WTC11 (cell line): ENCODE measurements around the gene PRKCB.

Experiments used
- ESRRA ChIP-seq: sonication (generic); formaldehyde crosslinking; IDR thresholded peaks from 2 replicates; pipeline ENCODE4 v1.8.1; 2022; ENCODE audit warnings: mild to moderate bottlenecking, missing genetic modification reagents, borderline replicate concordance
- FOXK1 ChIP-seq: sonication (generic); formaldehyde crosslinking; IDR thresholded peaks from 2 replicates; pipeline ENCODE4 v1.8.0; 2022; ENCODE audit warnings: mild to moderate bottlenecking, moderate library complexity, missing genetic modification reagents
- FOXP1 ChIP-seq: sonication (generic); formaldehyde crosslinking; IDR thresholded peaks from 2 replicates; pipeline ENCODE4 v1.8.0; 2022; ENCODE audit warnings: missing genetic modification reagents, mild to moderate bottlenecking, moderate library complexity, borderline replicate concordance
- RORB ChIP-seq: fragments of 250-450 bp; sonication (Bioruptor Pico); IDR thresholded peaks from 2 replicates; pipeline ENCODE4 v1.9.0; 2021; ENCODE audit warnings: mild to moderate bottlenecking
- TCF7 ChIP-seq: sonication (generic); formaldehyde crosslinking; IDR thresholded peaks from 2 replicates; pipeline ENCODE4 v1.8.0; 2022; ENCODE audit warnings: mild to moderate bottlenecking, low read depth, missing genetic modification reagents, moderate library complexity
- ZNF121 ChIP-seq: sonication (generic); formaldehyde crosslinking; IDR thresholded peaks from 2 replicates; pipeline ENCODE4 v1.8.0; 2023; ENCODE audit warnings: missing genetic modification reagents
- TF ChIP-seq, protein P1 (sequence below): sonication (generic); formaldehyde crosslinking; IDR thresholded peaks from 2 replicates; pipeline ENCODE4 v1.8.1; 2022; ENCODE audit warnings: mild to moderate bottlenecking, missing genetic modification reagents, moderate library complexity, borderline replicate concordance
- TF ChIP-seq, protein P2 (sequence below): fragments of 200-600 bp; IDR thresholded peaks from 2 replicates; pipeline ENCODE4 v1.8.0; 2022; ENCODE audit warnings: antibody characterized with exemption
- TF ChIP-seq, protein P3 (sequence below): sonication (generic); formaldehyde crosslinking; IDR thresholded peaks from 2 replicates; pipeline ENCODE4 v1.8.0; 2022; ENCODE audit warnings: mild to moderate bottlenecking, missing genetic modification reagents
- TF ChIP-seq, protein P4 (sequence below): sonication (generic); formaldehyde crosslinking; IDR thresholded peaks from 2 replicates; pipeline ENCODE4 v1.8.1; 2022; ENCODE audit warnings: low read depth, mild to moderate bottlenecking, moderate library complexity, missing genetic modification reagents, borderline replicate concordance
- TF ChIP-seq, protein P5 (sequence below): sonication (generic); formaldehyde crosslinking; conservative IDR thresholded peaks from 2 replicates; pipeline ENCODE4 v1.8.1; 2022; ENCODE audit warnings: mild to moderate bottlenecking, missing genetic modification reagents
- TF ChIP-seq, protein P6 (sequence below): sonication (generic); formaldehyde crosslinking; IDR thresholded peaks from 2 replicates; pipeline ENCODE4 v1.8.0; 2023; ENCODE audit warnings: missing genetic modification reagents

DNA sequence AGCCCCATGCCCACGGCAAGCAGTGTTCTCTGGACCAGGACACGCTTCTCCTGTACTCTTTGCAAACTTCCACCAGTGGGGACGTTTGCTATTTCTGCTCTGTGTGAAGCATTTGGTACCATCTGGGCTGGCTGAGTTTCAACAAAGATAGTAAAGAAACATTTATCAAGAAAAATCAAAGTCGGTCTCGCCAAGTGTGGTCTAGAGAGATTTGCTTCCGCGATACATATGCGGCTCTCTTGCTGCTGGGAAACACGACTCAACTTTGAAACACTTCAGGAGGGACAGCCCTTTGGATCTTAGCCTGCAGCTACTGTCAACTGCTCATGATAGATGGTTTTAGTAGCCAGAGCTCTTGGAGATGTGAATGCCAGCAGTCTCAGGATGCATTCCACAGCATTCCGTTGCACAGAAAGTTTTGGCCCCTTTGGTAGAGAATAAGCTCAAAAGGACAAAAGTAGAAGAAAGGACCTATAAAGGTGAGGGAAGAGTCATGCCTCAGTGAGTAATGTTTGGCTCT is 252.2 kb downstream of the PRKCB start:
- TF ChIP-seq, protein P1, sequence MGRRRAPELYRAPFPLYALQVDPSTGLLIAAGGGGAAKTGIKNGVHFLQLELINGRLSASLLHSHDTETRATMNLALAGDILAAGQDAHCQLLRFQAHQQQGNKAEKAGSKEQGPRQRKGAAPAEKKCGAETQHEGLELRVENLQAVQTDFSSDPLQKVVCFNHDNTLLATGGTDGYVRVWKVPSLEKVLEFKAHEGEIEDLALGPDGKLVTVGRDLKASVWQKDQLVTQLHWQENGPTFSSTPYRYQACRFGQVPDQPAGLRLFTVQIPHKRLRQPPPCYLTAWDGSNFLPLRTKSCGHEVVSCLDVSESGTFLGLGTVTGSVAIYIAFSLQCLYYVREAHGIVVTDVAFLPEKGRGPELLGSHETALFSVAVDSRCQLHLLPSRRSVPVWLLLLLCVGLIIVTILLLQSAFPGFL (CRISPR knock-in tag), result no peak
- TF ChIP-seq ESRRA (CRISPR knock-in tag) (no peak), ZNF121 (CRISPR knock-in tag) (no peak), FOXP1 (CRISPR knock-in tag) (no peak), TCF7 (no peak), RORB (CRISPR knock-in tag) (no peak), FOXK1 (CRISPR knock-in tag) (no peak)
- TF ChIP-seq, protein P2, sequence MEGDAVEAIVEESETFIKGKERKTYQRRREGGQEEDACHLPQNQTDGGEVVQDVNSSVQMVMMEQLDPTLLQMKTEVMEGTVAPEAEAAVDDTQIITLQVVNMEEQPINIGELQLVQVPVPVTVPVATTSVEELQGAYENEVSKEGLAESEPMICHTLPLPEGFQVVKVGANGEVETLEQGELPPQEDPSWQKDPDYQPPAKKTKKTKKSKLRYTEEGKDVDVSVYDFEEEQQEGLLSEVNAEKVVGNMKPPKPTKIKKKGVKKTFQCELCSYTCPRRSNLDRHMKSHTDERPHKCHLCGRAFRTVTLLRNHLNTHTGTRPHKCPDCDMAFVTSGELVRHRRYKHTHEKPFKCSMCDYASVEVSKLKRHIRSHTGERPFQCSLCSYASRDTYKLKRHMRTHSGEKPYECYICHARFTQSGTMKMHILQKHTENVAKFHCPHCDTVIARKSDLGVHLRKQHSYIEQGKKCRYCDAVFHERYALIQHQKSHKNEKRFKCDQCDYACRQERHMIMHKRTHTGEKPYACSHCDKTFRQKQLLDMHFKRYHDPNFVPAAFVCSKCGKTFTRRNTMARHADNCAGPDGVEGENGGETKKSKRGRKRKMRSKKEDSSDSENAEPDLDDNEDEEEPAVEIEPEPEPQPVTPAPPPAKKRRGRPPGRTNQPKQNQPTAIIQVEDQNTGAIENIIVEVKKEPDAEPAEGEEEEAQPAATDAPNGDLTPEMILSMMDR, result no peak
- TF ChIP-seq, protein P3, sequence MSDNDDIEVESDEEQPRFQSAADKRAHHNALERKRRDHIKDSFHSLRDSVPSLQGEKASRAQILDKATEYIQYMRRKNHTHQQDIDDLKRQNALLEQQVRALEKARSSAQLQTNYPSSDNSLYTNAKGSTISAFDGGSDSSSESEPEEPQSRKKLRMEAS, result no peak
- TF ChIP-seq, protein P4, sequence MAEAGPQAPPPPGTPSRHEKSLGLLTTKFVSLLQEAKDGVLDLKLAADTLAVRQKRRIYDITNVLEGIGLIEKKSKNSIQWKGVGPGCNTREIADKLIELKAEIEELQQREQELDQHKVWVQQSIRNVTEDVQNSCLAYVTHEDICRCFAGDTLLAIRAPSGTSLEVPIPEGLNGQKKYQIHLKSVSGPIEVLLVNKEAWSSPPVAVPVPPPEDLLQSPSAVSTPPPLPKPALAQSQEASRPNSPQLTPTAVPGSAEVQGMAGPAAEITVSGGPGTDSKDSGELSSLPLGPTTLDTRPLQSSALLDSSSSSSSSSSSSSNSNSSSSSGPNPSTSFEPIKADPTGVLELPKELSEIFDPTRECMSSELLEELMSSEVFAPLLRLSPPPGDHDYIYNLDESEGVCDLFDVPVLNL (CRISPR knock-in tag), result no peak
- TF ChIP-seq, protein P5, sequence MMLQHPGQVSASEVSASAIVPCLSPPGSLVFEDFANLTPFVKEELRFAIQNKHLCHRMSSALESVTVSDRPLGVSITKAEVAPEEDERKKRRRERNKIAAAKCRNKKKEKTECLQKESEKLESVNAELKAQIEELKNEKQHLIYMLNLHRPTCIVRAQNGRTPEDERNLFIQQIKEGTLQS, result no peak
- TF ChIP-seq, protein P6, sequence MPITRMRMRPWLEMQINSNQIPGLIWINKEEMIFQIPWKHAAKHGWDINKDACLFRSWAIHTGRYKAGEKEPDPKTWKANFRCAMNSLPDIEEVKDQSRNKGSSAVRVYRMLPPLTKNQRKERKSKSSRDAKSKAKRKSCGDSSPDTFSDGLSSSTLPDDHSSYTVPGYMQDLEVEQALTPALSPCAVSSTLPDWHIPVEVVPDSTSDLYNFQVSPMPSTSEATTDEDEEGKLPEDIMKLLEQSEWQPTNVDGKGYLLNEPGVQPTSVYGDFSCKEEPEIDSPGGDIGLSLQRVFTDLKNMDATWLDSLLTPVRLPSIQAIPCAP, result no peak
